Measurements from ENCODE around the gene PTPRA. TPM values are rescaled to one million over a fixed set of nuclear protein-coding genes. Genes with fewer than 3 reads are reported as not detected.

The PTPRA gene
- total RNA-seq, 1 experiment from 2014 or later, result 56.9 TPM

DNA sequence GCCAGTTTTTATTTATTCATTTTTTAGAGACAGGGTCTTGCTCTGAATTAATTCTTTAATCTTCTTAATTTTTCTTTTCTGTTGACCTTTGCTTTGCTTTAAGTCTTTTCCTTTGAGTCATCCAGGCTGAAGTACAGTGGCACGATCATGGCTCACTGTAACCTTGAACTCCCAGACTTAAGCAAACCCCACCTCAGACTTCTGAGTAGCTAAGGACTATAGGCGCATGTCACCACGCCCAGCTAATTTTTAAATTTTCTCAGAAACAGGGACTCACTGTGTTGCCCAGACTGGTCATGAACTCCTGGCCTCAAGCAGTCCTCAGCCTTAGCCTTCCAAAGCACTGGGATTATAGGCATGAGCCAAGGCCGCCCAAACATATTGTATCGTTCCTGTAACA is 98.8 kb downstream of the PTPRA start:
- CTCF ChIA-PET, result no interaction called here
- Histone ChIP-seq H3K36me3 (ENCODE audit: insufficient read depth, low read length, poor library complexity, severe bottlenecking) (no peaks in the 10 kb centered on the region), H3K4me1 (ENCODE audit: insufficient read depth, low read length, poor library complexity, severe bottlenecking) (no peaks in the 10 kb centered on the region), H3K27ac (ENCODE audit: low read depth, low read length, poor library complexity, severe bottlenecking) (no peak overlapping the region), H3K9me3 (ENCODE audit: low read depth, low read length, poor library complexity, severe bottlenecking) (no peaks in the 10 kb centered on the region), H3K27me3 (replicated peaks; ENCODE audit: insufficient read depth, low read depth, low read length, poor library complexity) (no peaks in the 10 kb centered on the region), H3K4me3 (ENCODE audit: low read depth, low read length, poor library complexity, severe bottlenecking) (no peak overlapping the region)
- TF ChIP-seq, protein P1, sequence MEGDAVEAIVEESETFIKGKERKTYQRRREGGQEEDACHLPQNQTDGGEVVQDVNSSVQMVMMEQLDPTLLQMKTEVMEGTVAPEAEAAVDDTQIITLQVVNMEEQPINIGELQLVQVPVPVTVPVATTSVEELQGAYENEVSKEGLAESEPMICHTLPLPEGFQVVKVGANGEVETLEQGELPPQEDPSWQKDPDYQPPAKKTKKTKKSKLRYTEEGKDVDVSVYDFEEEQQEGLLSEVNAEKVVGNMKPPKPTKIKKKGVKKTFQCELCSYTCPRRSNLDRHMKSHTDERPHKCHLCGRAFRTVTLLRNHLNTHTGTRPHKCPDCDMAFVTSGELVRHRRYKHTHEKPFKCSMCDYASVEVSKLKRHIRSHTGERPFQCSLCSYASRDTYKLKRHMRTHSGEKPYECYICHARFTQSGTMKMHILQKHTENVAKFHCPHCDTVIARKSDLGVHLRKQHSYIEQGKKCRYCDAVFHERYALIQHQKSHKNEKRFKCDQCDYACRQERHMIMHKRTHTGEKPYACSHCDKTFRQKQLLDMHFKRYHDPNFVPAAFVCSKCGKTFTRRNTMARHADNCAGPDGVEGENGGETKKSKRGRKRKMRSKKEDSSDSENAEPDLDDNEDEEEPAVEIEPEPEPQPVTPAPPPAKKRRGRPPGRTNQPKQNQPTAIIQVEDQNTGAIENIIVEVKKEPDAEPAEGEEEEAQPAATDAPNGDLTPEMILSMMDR (conservative IDR thresholded peaks at IDR 0.05; ENCODE audit: low read depth, low read length), result no peak
- no peak for TF ChIP-seq EZH2 (IDR thresholded peaks at IDR 0.05; ENCODE audit: borderline replicate concordance, low read depth, low read length, poor library complexity, severe bottlenecking)
- POLR2A ChIA-PET (ENCODE audit: low non-redundant PET), result no interaction called here
- no TSS peak for BruUV-seq (replicated peaks)
- no peak for DNase-seq (ENCODE audit: low spot score)
- intact Hi-C loops (cut with micrococcal nuclease; ENCODE audit: unreplicated experiment), result no loop called here

DNA sequence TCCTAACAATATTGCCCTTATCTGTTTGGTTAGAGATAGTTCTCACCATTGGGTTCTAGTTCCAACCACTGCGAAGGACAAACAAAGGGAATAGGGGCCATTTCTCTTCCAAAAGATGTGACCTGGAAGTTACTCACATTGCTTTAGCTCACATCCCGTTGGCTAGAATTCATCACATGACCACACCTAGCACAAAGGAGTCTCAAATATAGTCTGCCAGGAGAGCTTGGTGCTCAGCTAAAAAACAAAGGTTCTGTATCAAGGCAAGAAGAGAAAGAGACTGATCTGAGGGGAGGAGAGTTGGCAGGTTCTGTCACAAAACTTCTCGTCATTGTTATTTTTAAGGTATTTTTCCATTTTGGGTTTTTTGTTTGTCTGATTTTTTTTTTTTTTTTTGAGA is 100.3 kb downstream of the PTPRA start:
- ChIA-PET POLR2A (ENCODE audit: low non-redundant PET) (no interaction called here), CTCF (no interaction called here)
- intact Hi-C loops (cut with micrococcal nuclease; ENCODE audit: unreplicated experiment), result no loop called here
- H3K27ac ChIP-seq (ENCODE audit: low read depth, low read length, poor library complexity, severe bottlenecking), result no peak overlapping the region
- H3K4me1 ChIP-seq (ENCODE audit: insufficient read depth, low read length, poor library complexity, severe bottlenecking), result no peaks in the 10 kb centered on the region
- TF ChIP-seq EZH2 (IDR thresholded peaks at IDR 0.05; ENCODE audit: borderline replicate concordance, low read depth, low read length, poor library complexity, severe bottlenecking), result no peak
- TF ChIP-seq, protein P1 (conservative IDR thresholded peaks at IDR 0.05; ENCODE audit: low read depth, low read length), result no peak
- no TSS peak for BruUV-seq (replicated peaks)
- no peaks in the 10 kb centered on the region for H3K36me3 ChIP-seq (ENCODE audit: insufficient read depth, low read length, poor library complexity, severe bottlenecking)
- H3K9me3 ChIP-seq (ENCODE audit: low read depth, low read length, poor library complexity, severe bottlenecking), result no peaks in the 10 kb centered on the region
- H3K4me3 ChIP-seq (ENCODE audit: low read depth, low read length, poor library complexity, severe bottlenecking), result no peak overlapping the region
- no peaks in the 10 kb centered on the region for H3K27me3 ChIP-seq (replicated peaks; ENCODE audit: insufficient read depth, low read depth, low read length, poor library complexity)
- no peak for DNase-seq (ENCODE audit: low spot score)

DNA sequence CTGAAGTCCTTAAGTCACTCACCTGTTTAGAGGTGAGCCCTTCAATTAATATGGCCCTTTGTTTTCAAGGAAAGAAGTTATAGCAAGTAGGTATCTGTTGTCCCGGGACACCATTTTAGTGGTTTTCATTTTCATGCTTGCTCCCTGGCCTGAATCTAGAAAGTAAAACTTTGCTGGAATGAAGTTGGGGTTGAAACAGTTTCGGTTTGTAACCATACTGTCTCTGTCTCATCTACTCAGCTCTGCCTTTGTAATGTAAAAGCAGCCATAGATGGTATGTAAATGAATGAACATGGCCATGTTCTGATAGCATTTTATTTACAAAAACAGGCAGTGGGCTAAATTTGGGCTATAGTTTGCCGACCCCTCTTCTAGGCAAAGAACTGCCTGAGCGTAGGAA is 105.2 kb downstream of the PTPRA start:
- H3K27me3 ChIP-seq (replicated peaks; ENCODE audit: insufficient read depth, low read depth, low read length, poor library complexity), result no peaks in the 10 kb centered on the region
- no peak for DNase-seq (ENCODE audit: low spot score)
- intact Hi-C loops (cut with micrococcal nuclease; ENCODE audit: unreplicated experiment), result no loop called here
- H3K27ac ChIP-seq (ENCODE audit: low read depth, low read length, poor library complexity, severe bottlenecking), result no peak overlapping the region
- ChIA-PET CTCF (no interaction called here), POLR2A (ENCODE audit: low non-redundant PET) (no interaction called here)
- H3K9me3 ChIP-seq (ENCODE audit: low read depth, low read length, poor library complexity, severe bottlenecking), result no peaks in the 10 kb centered on the region
- H3K4me3 ChIP-seq (ENCODE audit: low read depth, low read length, poor library complexity, severe bottlenecking), result no peak overlapping the region
- no peaks in the 10 kb centered on the region for H3K36me3 ChIP-seq (ENCODE audit: insufficient read depth, low read length, poor library complexity, severe bottlenecking)
- no peaks in the 10 kb centered on the region for H3K4me1 ChIP-seq (ENCODE audit: insufficient read depth, low read length, poor library complexity, severe bottlenecking)
- TF ChIP-seq, protein P1 (conservative IDR thresholded peaks at IDR 0.05; ENCODE audit: low read depth, low read length), result no peak
- TF ChIP-seq EZH2 (IDR thresholded peaks at IDR 0.05; ENCODE audit: borderline replicate concordance, low read depth, low read length, poor library complexity, severe bottlenecking), result no peak
- BruUV-seq (replicated peaks), result no TSS peak
